Epithelial cell of proximal tubule (primary cell): ENCODE data around the gene INPP5E. TPM values are rescaled to one million over a fixed set of nuclear protein-coding genes. Genes with fewer than 3 reads are reported as not detected.

Experiments
- DNase-seq: peaks from one replicate; pipeline ENCODE4 v3.0.0-alpha.2; 2011; ENCODE audit warnings: low read depth
- H3K4me3 ChIP-seq: 2 replicates; pipeline ENCODE4 v1.5.1; 2011; ENCODE audit warnings: low read depth, mild to moderate bottlenecking, low read length
- total RNA-seq: library from RNA; depleted of rRNA; stranded (reverse); fragments of >200 nt; gene quantifications from 2 replicates; pipeline ENCODE4 v1.2.3, GENCODE V29; 2015
- TF ChIP-seq, protein P1 (sequence below): conservative IDR thresholded peaks from 2 replicates; pipeline ENCODE4 v1.5.1; 2012; ENCODE audit warnings: low read depth, mild to moderate bottlenecking, low read length

Gene INPP5E
- total RNA-seq, 1 donor from 2014 or later, result 20.3 TPM

GRCh38 chr9:136433043-136433715 is 6.5 kb downstream of the INPP5E start:
- H3K4me3 ChIP-seq, result no peak overlapping the region
- TF ChIP-seq, protein P1, sequence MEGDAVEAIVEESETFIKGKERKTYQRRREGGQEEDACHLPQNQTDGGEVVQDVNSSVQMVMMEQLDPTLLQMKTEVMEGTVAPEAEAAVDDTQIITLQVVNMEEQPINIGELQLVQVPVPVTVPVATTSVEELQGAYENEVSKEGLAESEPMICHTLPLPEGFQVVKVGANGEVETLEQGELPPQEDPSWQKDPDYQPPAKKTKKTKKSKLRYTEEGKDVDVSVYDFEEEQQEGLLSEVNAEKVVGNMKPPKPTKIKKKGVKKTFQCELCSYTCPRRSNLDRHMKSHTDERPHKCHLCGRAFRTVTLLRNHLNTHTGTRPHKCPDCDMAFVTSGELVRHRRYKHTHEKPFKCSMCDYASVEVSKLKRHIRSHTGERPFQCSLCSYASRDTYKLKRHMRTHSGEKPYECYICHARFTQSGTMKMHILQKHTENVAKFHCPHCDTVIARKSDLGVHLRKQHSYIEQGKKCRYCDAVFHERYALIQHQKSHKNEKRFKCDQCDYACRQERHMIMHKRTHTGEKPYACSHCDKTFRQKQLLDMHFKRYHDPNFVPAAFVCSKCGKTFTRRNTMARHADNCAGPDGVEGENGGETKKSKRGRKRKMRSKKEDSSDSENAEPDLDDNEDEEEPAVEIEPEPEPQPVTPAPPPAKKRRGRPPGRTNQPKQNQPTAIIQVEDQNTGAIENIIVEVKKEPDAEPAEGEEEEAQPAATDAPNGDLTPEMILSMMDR, result no peak
- no peak for DNase-seq

DNA sequence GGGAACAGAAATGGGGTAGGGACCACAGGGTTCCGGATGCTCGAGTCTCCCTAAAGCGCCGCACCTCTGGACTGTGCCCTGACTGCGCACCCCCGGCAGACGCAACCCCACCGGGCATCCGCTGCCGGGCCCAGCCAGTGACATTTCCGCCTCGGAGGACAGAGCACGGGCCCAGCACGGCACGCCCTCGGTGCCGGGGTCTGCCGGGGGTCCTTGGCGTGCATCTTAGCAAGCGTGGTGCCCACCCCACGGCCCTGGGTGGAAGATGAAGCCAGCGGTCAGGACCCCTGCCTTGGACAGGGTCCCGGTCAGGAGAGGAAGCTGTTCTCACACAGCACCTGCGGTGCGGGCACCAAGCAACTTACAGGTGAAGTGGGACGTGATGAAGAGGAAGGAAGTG is 7.1 kb downstream of the INPP5E start:
- TF ChIP-seq, protein P1, result no peak
- no peak for DNase-seq
- no peak overlapping the region for H3K4me3 ChIP-seq

DNA sequence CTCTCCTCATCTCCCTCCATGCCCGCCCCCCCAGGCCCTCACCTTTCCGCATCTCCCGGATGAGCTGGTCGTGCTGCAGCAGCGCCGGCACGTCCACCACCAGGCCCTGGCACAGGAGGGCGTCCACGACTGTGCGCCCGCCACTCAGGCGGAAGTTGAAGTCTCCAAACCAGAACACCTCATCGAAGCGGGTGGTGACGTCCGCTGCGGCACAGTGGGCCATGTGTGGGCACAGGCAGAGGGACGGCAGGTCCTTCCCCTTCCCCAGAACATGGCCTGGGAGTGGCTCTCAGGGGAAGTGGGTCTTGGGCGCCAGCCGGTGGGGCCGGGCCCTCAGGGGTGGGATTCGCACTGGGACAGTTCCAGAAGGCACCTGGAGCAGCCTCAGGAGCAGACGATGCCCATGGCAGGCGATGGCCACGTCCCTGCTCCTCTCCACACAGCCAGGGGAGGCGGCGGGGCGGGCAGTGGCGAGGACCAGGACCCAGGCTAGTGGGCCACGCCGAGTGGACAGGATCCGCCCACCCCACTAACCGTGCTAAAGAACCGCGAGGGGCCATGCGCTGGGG is 7.8 kb downstream of the INPP5E start:
- no peak for DNase-seq
- H3K4me3 ChIP-seq, result no peak overlapping the region
- TF ChIP-seq, protein P1, result no peak

- no peak for DNase-seq
- TF ChIP-seq, protein P1, result no peak
- H3K4me3 ChIP-seq, result no peak overlapping the region
Observed at GRCh38 chr9:136430588-136431234, 8.9 kb downstream of the INPP5E start.

DNA sequence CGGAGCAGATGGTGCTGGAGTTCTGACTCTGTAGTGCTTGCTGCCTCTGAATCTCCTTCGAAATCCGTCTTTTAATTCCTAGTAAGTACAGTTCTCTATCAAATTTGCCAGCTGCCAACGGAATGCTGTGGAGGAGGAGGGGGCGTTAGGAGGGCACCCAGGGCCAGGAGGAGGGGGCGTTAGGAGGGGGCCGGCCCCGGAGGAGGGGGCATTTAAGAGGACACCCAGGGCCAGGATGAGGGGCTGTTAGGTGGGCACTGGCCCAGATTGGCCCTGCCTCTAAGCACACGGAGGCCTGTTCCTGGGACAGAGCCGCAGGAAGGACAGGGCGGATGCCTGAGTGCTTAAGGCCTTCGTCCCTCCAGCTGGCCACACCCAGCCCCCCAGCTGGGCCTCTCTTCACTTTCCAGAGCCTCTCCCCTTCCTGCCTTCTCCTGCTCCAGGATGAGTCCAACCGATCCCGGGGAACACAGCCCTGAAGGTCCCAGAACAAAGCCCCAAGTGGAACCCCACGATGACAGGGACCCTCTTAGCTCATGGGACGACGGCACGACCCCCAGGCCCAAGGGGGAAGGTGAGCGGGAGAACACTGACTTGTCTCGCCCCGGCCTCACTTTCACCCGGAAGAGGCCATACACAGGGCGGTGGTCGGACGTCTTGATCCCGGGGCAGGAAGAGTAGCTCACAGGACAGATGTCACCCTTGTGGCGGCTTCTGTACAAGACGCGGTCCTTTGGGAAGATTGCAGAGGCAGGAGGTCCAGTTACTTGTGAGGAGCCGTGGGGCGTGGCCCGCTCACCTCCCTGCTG is 9.8 kb downstream of the INPP5E start:
- TF ChIP-seq, protein P1, result no peak
- DNase-seq, result no peak
- H3K4me3 ChIP-seq, result no peak overlapping the region

DNA sequence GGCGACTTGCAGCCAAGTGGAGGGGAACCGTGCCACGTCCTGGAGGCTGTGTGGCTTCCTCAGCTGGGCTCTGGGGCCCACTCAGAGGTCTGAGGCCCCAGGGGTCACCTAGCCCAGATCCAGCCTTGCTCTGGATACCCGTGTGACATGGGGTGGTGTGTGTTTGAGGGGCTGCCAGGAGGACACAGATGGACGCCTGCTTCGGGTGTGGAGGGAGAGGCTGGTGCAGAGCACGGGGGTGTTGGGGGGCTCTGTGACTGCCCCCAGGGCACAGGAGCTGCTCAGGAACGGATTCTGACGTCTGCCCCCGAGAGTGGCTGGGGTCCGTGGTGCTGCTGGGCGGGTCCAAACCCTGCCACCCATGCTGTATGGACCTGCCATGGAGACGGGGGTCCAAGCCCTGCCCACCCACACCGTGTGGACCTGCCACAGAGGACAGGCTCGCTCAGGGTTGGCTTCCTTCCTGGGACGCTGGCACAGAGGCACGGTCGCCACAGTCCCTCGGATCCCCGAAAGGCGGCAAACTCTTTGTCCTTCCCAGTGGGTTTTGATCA is 10.5 kb downstream of the INPP5E start:
- TF ChIP-seq, protein P1, result no peak
- H3K4me3 ChIP-seq, result no peak overlapping the region
- DNase-seq, result no peak
